Measurements from ENCODE around the gene NEDD4.
A peak's percentile ranks its signal among the peaks of the same experiment; 100 is the strongest.

GRCh38 chr15:55993804-55994560 is 570 bp upstream of the NEDD4 start:
- TF ChIP-seq POLR2A (IDR thresholded peaks at IDR 0.05; ENCODE audit: low read length) (no peak), CTCF (IDR thresholded peaks at IDR 0.05) (peak; percentile 20; the same call in 1 of the 3 replicates), NR3C1 (IDR thresholded peaks at IDR 0.05) (no peak), FOSL2 (IDR thresholded peaks at IDR 0.05) (no peak), FOSL2 (CRISPR knock-in tag; IDR thresholded peaks at IDR 0.05) (no peak), MAFK (IDR thresholded peaks at IDR 0.05; ENCODE audit: partially characterized antibody) (no peak), RAD21 (conservative IDR thresholded peaks at IDR 0.05 in 1 of 2, IDR thresholded peaks at IDR 0.05 in 1 of 2) (peak; percentile 30 to 40; a peak in 3 of 5 replicates)

All from A549 (cell line).